HEK293 (cell line): ENCODE measurements around the gene KRTAP5-1.

Source experiments
- CTCF ChIA-PET: fragments of 350-600 bp; formaldehyde crosslinking; extraction: SDS; loops from one replicate; lab custom pipeline; 2021; ENCODE audit warnings: antibody characterized with exemption; lab: Yijun Ruan, JAX
- POLR2A ChIA-PET: fragments of 300-600 bp; formaldehyde crosslinking; extraction: SDS; loops from one replicate; lab custom pipeline; 2020; ENCODE audit warnings: antibody characterized with exemption, inconsistent platforms; lab: Yijun Ruan, JAX
- H3K27ac ChIP-seq: fragments of 200-500 bp; sonication (Bioruptor generic); 2 replicates; pipeline ENCODE4 v1.5.1; 2014; ENCODE audit warnings: low read depth, low read length, control low read depth, inconsistent platforms; ENCODE audit errors: extremely low read depth
- H3K36me3 ChIP-seq, 2 experiments: fragments of 200-500 bp in 1 of 2; sonication (Bioruptor generic) in 1 of 2; 1 replicate in 1 of 2; 2 replicates in 1 of 2; pipeline ENCODE4 v1.5.1; 2014 to 2017; ENCODE audit warnings: inconsistent platforms in 2 of 2, low read length in 2 of 2; ENCODE audit not compliant: control insufficient read depth in 2 of 2, insufficient read depth in 1 of 2
- H3K4me1 ChIP-seq: fragments of 200-500 bp; sonication (Bioruptor generic); 2 replicates; pipeline ENCODE4 v1.5.1; 2014; ENCODE audit warnings: mild to moderate bottlenecking, low read length, inconsistent platforms; ENCODE audit not compliant: control insufficient read depth, insufficient read depth
- H3K4me3 ChIP-seq: 2 replicates; pipeline ENCODE4 v1.5.1; 2011; ENCODE audit warnings: low read depth, mild to moderate bottlenecking, control low read depth, low read length, moderate library complexity
- H3K9me3 ChIP-seq: fragments of 200-500 bp; sonication (Bioruptor generic); 2 replicates; pipeline ENCODE4 v1.5.1; 2014; ENCODE audit warnings: low read depth, low read length, inconsistent platforms; ENCODE audit not compliant: control insufficient read depth, insufficient read depth
- KLF1 ChIP-seq: fragments of 450-650 bp; formaldehyde crosslinking; IDR thresholded peaks from 2 replicates; pipeline ENCODE4 v1.5.1; 2016; ENCODE audit warnings: missing biosample characterization, missing genetic modification characterization
- SETDB1 ChIP-seq: IDR thresholded peaks from one replicate; pipeline ENCODE4 v1.6.1; 2017; ENCODE audit warnings: mild to moderate bottlenecking, low read length, moderate library complexity, mixed read lengths; ENCODE audit not compliant: insufficient read length
- SP3 ChIP-seq: fragments of 450-650 bp; formaldehyde crosslinking; IDR thresholded peaks from 2 replicates; pipeline ENCODE4 v1.5.1; 2016; ENCODE audit warnings: missing biosample characterization, missing genetic modification characterization
- ZBTB1 ChIP-seq: fragments of 450-650 bp; formaldehyde crosslinking; IDR thresholded peaks from 2 replicates; pipeline ENCODE4 v1.5.1; 2016; ENCODE audit warnings: missing biosample characterization, missing genetic modification characterization
- ZBTB7A ChIP-seq: fragments of 450-650 bp; formaldehyde crosslinking; IDR thresholded peaks from 2 replicates; pipeline ENCODE4 v1.5.1; 2016; ENCODE audit warnings: low read depth, missing biosample characterization, missing genetic modification characterization
- ZBTB8A ChIP-seq: fragments of 450-650 bp; formaldehyde crosslinking; IDR thresholded peaks from 2 replicates; pipeline ENCODE4 v1.5.1; 2016; ENCODE audit warnings: missing biosample characterization, missing genetic modification characterization
- TF ChIP-seq, protein P1 (sequence below): fragments of 450-650 bp; formaldehyde crosslinking; IDR thresholded peaks from 2 replicates; pipeline ENCODE4 v1.5.1; 2017; ENCODE audit warnings: missing biosample characterization, missing genetic modification characterization
- TF ChIP-seq, protein P2 (sequence below): fragments of 450-650 bp; formaldehyde crosslinking; IDR thresholded peaks from 2 replicates; pipeline ENCODE4 v1.5.1; 2017; ENCODE audit warnings: missing biosample characterization, missing genetic modification characterization
- TF ChIP-seq, protein P3 (sequence below): fragments of 450-650 bp; formaldehyde crosslinking; IDR thresholded peaks from 2 replicates; pipeline ENCODE4 v1.5.1; 2016; ENCODE audit warnings: missing biosample characterization, missing genetic modification characterization
- TF ChIP-seq, protein P4 (sequence below): fragments of 450-650 bp; formaldehyde crosslinking; IDR thresholded peaks from 2 replicates; pipeline ENCODE4 v1.5.1; 2016; ENCODE audit warnings: missing biosample characterization, missing genetic modification characterization
- TF ChIP-seq, protein P5 (sequence below): fragments of 450-650 bp; formaldehyde crosslinking; IDR thresholded peaks from 2 replicates; pipeline ENCODE4 v1.5.1; 2016; ENCODE audit warnings: missing biosample characterization, missing genetic modification characterization

The KRTAP5-1 gene

DNA sequence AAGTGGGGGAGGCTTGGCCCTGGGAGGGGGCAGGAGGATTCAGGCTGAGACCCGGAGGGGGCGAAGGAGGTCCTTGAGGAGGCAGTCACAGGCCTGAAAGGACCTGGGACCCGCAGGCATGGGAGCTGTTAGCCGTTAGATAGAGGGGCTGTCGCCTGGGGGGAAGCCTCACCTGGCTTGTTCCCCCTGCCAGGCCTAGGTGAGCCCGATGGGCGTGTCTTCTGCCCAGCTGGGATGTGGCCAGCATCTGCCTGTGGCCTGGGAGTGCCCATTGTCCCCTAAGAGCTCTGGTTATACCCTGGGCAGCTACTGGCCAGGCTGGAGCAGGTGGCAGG is 11.2 kb downstream of the KRTAP5-1 start:
- no peak overlapping the region for H3K27ac ChIP-seq
- TF ChIP-seq, protein P1, sequence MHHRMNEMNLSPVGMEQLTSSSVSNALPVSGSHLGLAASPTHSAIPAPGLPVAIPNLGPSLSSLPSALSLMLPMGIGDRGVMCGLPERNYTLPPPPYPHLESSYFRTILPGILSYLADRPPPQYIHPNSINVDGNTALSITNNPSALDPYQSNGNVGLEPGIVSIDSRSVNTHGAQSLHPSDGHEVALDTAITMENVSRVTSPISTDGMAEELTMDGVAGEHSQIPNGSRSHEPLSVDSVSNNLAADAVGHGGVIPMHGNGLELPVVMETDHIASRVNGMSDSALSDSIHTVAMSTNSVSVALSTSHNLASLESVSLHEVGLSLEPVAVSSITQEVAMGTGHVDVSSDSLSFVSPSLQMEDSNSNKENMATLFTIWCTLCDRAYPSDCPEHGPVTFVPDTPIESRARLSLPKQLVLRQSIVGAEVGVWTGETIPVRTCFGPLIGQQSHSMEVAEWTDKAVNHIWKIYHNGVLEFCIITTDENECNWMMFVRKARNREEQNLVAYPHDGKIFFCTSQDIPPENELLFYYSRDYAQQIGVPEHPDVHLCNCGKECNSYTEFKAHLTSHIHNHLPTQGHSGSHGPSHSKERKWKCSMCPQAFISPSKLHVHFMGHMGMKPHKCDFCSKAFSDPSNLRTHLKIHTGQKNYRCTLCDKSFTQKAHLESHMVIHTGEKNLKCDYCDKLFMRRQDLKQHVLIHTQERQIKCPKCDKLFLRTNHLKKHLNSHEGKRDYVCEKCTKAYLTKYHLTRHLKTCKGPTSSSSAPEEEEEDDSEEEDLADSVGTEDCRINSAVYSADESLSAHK, result no peak
- TF ChIP-seq ZBTB1 (tag by site-specific recombination) (no peak), ZBTB7A (peak; percentile 41; the same call in 1 of the 2 replicates), KLF1 (tag by site-specific recombination) (0 out of 2 replicates have a peak, but pooled peaks have one; percentile 2), SETDB1 (no peak), ZBTB8A (tag by site-specific recombination) (peak; percentile 47; the same call in 1 of the 2 replicates), SP3 (tag by site-specific recombination) (peak; percentile 43; the same call in 1 of the 2 replicates)
- TF ChIP-seq, protein P2, sequence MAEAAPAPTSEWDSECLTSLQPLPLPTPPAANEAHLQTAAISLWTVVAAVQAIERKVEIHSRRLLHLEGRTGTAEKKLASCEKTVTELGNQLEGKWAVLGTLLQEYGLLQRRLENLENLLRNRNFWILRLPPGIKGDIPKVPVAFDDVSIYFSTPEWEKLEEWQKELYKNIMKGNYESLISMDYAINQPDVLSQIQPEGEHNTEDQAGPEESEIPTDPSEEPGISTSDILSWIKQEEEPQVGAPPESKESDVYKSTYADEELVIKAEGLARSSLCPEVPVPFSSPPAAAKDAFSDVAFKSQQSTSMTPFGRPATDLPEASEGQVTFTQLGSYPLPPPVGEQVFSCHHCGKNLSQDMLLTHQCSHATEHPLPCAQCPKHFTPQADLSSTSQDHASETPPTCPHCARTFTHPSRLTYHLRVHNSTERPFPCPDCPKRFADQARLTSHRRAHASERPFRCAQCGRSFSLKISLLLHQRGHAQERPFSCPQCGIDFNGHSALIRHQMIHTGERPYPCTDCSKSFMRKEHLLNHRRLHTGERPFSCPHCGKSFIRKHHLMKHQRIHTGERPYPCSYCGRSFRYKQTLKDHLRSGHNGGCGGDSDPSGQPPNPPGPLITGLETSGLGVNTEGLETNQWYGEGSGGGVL (tag by site-specific recombination), result peak; percentile 82; the same call in 1 of the 2 replicates
- TF ChIP-seq, protein P3, sequence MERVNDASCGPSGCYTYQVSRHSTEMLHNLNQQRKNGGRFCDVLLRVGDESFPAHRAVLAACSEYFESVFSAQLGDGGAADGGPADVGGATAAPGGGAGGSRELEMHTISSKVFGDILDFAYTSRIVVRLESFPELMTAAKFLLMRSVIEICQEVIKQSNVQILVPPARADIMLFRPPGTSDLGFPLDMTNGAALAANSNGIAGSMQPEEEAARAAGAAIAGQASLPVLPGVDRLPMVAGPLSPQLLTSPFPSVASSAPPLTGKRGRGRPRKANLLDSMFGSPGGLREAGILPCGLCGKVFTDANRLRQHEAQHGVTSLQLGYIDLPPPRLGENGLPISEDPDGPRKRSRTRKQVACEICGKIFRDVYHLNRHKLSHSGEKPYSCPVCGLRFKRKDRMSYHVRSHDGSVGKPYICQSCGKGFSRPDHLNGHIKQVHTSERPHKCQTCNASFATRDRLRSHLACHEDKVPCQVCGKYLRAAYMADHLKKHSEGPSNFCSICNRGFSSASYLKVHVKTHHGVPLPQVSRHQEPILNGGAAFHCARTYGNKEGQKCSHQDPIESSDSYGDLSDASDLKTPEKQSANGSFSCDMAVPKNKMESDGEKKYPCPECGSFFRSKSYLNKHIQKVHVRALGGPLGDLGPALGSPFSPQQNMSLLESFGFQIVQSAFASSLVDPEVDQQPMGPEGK (tag by site-specific recombination), result peak; percentile 56
- TF ChIP-seq, protein P4, sequence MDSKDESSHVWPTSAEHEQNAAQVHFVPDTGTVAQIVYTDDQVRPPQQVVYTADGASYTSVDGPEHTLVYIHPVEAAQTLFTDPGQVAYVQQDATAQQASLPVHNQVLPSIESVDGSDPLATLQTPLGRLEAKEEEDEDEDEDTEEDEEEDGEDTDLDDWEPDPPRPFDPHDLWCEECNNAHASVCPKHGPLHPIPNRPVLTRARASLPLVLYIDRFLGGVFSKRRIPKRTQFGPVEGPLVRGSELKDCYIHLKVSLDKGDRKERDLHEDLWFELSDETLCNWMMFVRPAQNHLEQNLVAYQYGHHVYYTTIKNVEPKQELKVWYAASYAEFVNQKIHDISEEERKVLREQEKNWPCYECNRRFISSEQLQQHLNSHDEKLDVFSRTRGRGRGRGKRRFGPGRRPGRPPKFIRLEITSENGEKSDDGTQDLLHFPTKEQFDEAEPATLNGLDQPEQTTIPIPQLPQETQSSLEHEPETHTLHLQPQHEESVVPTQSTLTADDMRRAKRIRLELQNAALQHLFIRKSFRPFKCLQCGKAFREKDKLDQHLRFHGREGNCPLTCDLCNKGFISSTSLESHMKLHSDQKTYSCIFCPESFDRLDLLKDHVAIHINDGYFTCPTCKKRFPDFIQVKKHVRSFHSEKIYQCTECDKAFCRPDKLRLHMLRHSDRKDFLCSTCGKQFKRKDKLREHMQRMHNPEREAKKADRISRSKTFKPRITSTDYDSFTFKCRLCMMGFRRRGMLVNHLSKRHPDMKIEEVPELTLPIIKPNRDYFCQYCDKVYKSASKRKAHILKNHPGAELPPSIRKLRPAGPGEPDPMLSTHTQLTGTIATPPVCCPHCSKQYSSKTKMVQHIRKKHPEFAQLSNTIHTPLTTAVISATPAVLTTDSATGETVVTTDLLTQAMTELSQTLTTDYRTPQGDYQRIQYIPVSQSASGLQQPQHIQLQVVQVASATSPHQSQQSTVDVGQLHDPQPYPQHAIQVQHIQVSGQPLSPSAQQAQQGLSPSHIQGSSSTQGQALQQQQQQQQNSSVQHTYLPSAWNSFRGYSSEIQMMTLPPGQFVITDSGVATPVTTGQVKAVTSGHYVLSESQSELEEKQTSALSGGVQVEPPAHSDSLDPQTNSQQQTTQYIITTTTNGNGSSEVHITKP, result peak; percentile 99
- TF ChIP-seq, protein P5, sequence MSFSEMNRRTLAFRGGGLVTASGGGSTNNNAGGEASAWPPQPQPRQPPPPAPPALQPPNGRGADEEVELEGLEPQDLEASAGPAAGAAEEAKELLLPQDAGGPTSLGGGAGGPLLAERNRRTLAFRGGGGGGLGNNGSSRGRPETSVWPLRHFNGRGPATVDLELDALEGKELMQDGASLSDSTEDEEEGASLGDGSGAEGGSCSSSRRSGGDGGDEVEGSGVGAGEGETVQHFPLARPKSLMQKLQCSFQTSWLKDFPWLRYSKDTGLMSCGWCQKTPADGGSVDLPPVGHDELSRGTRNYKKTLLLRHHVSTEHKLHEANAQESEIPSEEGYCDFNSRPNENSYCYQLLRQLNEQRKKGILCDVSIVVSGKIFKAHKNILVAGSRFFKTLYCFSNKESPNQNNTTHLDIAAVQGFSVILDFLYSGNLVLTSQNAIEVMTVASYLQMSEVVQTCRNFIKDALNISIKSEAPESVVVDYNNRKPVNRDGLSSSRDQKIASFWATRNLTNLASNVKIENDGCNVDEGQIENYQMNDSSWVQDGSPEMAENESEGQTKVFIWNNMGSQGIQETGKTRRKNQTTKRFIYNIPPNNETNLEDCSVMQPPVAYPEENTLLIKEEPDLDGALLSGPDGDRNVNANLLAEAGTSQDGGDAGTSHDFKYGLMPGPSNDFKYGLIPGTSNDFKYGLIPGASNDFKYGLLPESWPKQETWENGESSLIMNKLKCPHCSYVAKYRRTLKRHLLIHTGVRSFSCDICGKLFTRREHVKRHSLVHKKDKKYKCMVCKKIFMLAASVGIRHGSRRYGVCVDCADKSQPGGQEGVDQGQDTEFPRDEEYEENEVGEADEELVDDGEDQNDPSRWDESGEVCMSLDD (tag by site-specific recombination), result 0 out of 2 replicates have a peak, but pooled peaks have one; percentile 71
- ChIA-PET POLR2A (interaction anchor here (1.2 to 2.7 kb wide), 4 partner anchors 9 to 33 kb away, joined by 3 to 24 read pairs (median 4); no protein-coding TSS in a partner anchor), CTCF (interaction anchor here (1.2 to 3.4 kb wide), 12 partner anchors 8 to 59 kb away, joined by 3 to 138 read pairs (median 10); no protein-coding TSS in a partner anchor)
- peaks cover 0 to 6% of the 10 kb centered on the region in 2 experiments; a peak in 1 of 3 replicates for H3K36me3 ChIP-seq
- no peaks in the 10 kb centered on the region; the same call in 1 of the 2 replicates for H3K4me1 ChIP-seq
- peak overlapping the region; percentile 50 for H3K4me3 ChIP-seq
- no peaks in the 10 kb centered on the region for H3K9me3 ChIP-seq
